AG08395 (cell line): ENCODE measurements around the gene MTFR2.

Experiments
- DNase-seq: peaks from one replicate; pipeline ENCODE4 v3.0.0; 2012; ENCODE audit warnings: mixed read lengths, low spot score

The MTFR2 gene

GRCh38 chr6:136184738-136185137 is 65.4 kb downstream of the MTFR2 start:
- DNase-seq: no peak

- no peak for DNase-seq
These were observed 68.2 kb downstream of the MTFR2 start for GRCh38 chr6:136181861-136182260.

GRCh38 chr6:136181512-136181833 is 68.6 kb downstream of the MTFR2 start:
- no peak for DNase-seq
